ENCODE data around the gene SREBF2. TPM values are rescaled to one million over a fixed set of nuclear protein-coding genes. Genes with fewer than 3 reads are reported as not detected.
A peak's percentile ranks its signal among the peaks of the same experiment; 100 is the strongest.

Gene SREBF2
- total and polyA plus RNA-seq, 2 of the 13 experiments (the other 11 are each of a cell fraction or from before 2014, with no cell fraction given) = 53.8 to 72.6 TPM

DNA sequence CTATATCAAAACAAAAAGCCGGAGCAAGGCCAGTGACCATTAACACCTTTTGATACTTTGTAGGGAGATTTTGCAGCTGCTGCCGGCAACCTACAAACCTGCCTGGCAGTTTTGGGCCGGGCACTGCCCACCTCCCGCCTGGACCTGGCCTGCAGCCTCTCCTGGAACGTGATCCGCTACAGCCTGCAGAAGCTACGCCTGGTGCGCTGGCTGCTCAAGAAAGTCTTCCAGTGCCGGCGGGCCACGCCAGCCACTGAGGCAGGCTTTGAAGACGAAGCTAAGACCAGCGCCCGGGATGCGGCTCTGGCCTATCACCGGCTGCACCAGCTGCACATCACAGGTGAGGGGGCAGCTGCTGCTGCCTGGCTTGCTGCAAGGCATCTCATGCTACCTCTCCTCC is 47.7 kb downstream of the SREBF2 start:
- in situ Hi-C loops (cut with HindIII; ENCODE audit: extremely low pct_ligation_motif_present, low pct_unique_long_range_greater_than_20kb) = no loop called here

DNA sequence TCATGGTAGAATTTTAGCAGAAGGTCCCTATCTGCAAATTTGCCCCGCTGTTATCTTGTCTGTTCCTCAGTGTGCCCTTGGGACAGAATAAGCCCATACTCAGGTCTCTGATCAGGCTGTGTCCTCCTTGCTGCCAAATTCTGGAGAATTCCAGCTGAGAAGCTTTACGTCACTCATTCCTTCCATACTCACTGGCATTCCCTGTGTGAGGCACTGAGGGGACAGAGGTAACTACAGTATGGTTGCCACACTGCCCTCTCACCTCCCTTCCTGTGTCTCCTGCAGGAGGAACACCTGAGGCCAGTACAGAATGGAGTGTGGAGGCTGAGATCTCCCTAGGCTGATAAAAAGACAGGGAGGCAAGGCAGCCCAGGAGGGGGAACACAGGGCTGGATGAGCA is 50.5 kb downstream of the SREBF2 start:
- H3K27me3 ChIP-seq (ENCODE audit: control insufficient read depth in 1 of 2, insufficient read depth in 2 of 2, low read length in 2 of 2) = no peaks in the 10 kb centered on the region
- FAIRE-seq = no peak
- H3K9ac ChIP-seq (ENCODE audit: insufficient read depth, low read depth, low read length) = no peak overlapping the region
- ATAC-seq = no peak
- WGBS (ENCODE audit: low lambda C conversion rate) = 100% methylated on average over 2 of the region's 2 CpGs
- in situ Hi-C loops (cut with HindIII; ENCODE audit: extremely low pct_ligation_motif_present, low pct_unique_long_range_greater_than_20kb) = no loop called here
- H3K9me3 ChIP-seq (ENCODE audit: low read length) = no peaks in the 10 kb centered on the region
- H3K27ac ChIP-seq (ENCODE audit: extremely low read length, insufficient read depth, low read length) = no peak overlapping the region
- H3K4me1 ChIP-seq (ENCODE audit: insufficient read depth, low read length) = peaks cover 9% of the 10 kb centered on the region; the same call in 1 of the 2 replicates
- no peaks in the 10 kb centered on the region; the same call in 1 of the 2 replicates for H4K20me1 ChIP-seq (ENCODE audit: insufficient read depth, low read length)
- intact Hi-C loops (cut with micrococcal nuclease; ENCODE audit: unreplicated experiment) = no loop called here
- POLR2A ChIA-PET = no interaction called here
- DNase-seq (ENCODE audit: low spot score) = no peak
- H3K4me3 ChIP-seq (replicated peaks in 1 of 3; ENCODE audit: insufficient read depth in 1 of 3, low read depth in 2 of 3, low read length in 3 of 3) = no peak overlapping the region
- no TSS peak for BruUV-seq (replicated peaks)
- H3K79me2 ChIP-seq (ENCODE audit: insufficient read depth, low read length) = no peaks in the 10 kb centered on the region
- CTCF ChIA-PET (ENCODE audit: low intra/inter-chr PET ratio, low total read pairs) = no interaction called here
- no peak overlapping the region for H3K4me2 ChIP-seq (ENCODE audit: low read depth, low read length)
- no peak overlapping the region for H2AFZ ChIP-seq (ENCODE audit: low read length)
- peaks cover 43 to 97% of the 10 kb centered on the region in 2 experiments for H3K36me3 ChIP-seq (replicated peaks in 1 of 2; ENCODE audit: control insufficient read depth in 1 of 2, insufficient read depth in 2 of 2, low read length in 2 of 2)
- TF ChIP-seq, protein P1, sequence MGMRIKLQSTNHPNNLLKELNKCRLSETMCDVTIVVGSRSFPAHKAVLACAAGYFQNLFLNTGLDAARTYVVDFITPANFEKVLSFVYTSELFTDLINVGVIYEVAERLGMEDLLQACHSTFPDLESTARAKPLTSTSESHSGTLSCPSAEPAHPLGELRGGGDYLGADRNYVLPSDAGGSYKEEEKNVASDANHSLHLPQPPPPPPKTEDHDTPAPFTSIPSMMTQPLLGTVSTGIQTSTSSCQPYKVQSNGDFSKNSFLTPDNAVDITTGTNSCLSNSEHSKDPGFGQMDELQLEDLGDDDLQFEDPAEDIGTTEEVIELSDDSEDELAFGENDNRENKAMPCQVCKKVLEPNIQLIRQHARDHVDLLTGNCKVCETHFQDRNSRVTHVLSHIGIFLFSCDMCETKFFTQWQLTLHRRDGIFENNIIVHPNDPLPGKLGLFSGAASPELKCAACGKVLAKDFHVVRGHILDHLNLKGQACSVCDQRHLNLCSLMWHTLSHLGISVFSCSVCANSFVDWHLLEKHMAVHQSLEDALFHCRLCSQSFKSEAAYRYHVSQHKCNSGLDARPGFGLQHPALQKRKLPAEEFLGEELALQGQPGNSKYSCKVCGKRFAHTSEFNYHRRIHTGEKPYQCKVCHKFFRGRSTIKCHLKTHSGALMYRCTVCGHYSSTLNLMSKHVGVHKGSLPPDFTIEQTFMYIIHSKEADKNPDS (CRISPR knock-in tag; IDR thresholded peaks at IDR 0.05) = no peak
- TF ChIP-seq SATB2 (CRISPR knock-in tag; IDR thresholded peaks at IDR 0.05) = no peak
- no peak for TF ChIP-seq POLR2AphosphoS5 (IDR thresholded peaks at IDR 0.05; ENCODE audit: low read depth, low read length)
- TF ChIP-seq BRCA1 (CRISPR knock-in tag; IDR thresholded peaks at IDR 0.05) = no peak
- no peak for TF ChIP-seq HES4 (CRISPR knock-in tag; IDR thresholded peaks at IDR 0.05; ENCODE audit: borderline replicate concordance)
- no peak for TF ChIP-seq ZMYM2 (CRISPR knock-in tag; IDR thresholded peaks at IDR 0.05)

More for the DNA sequence above, 47.7 kb downstream of the SREBF2 start:
- Histone ChIP-seq H3K36me3 (replicated peaks in 1 of 2; ENCODE audit: control insufficient read depth in 1 of 2, insufficient read depth in 2 of 2, low read length in 2 of 2) (peaks cover 40 to 96% of the 10 kb centered on the region in 2 experiments), H3K9me3 (ENCODE audit: low read length) (no peaks in the 10 kb centered on the region), H3K4me1 (ENCODE audit: insufficient read depth, low read length) (peaks cover 2% of the 10 kb centered on the region; the same call in 1 of the 2 replicates), H3K79me2 (ENCODE audit: insufficient read depth, low read length) (no peaks in the 10 kb centered on the region), H3K27ac (ENCODE audit: extremely low read length, insufficient read depth, low read length) (no peak overlapping the region), H4K20me1 (ENCODE audit: insufficient read depth, low read length) (no peaks in the 10 kb centered on the region; the same call in 1 of the 2 replicates), H3K27me3 (ENCODE audit: control insufficient read depth in 1 of 2, insufficient read depth in 2 of 2, low read length in 2 of 2) (no peaks in the 10 kb centered on the region), H3K4me3 (replicated peaks in 1 of 3; ENCODE audit: insufficient read depth in 1 of 3, low read depth in 2 of 3, low read length in 3 of 3) (no peak overlapping the region), H3K4me2 (ENCODE audit: low read depth, low read length) (no peak overlapping the region), H3K9ac (ENCODE audit: insufficient read depth, low read depth, low read length) (no peak overlapping the region), H2AFZ (ENCODE audit: low read length) (no peak overlapping the region)
- ChIA-PET CTCF (ENCODE audit: low intra/inter-chr PET ratio, low total read pairs) (no interaction called here), POLR2A (no interaction called here)
- DNase-seq (ENCODE audit: low spot score) = no peak
- BruUV-seq (replicated peaks) = no TSS peak
- no peak for ATAC-seq
- TF ChIP-seq RCOR2 (CRISPR knock-in tag; IDR thresholded peaks at IDR 0.05) (no peak), ONECUT2 (CRISPR knock-in tag; IDR thresholded peaks at IDR 0.05) (no peak), AGO2 (optimal IDR thresholded peaks at IDR 0.05; ENCODE audit: low read depth, low read length) (peak; percentile 56)
- TF ChIP-seq, protein P2, sequence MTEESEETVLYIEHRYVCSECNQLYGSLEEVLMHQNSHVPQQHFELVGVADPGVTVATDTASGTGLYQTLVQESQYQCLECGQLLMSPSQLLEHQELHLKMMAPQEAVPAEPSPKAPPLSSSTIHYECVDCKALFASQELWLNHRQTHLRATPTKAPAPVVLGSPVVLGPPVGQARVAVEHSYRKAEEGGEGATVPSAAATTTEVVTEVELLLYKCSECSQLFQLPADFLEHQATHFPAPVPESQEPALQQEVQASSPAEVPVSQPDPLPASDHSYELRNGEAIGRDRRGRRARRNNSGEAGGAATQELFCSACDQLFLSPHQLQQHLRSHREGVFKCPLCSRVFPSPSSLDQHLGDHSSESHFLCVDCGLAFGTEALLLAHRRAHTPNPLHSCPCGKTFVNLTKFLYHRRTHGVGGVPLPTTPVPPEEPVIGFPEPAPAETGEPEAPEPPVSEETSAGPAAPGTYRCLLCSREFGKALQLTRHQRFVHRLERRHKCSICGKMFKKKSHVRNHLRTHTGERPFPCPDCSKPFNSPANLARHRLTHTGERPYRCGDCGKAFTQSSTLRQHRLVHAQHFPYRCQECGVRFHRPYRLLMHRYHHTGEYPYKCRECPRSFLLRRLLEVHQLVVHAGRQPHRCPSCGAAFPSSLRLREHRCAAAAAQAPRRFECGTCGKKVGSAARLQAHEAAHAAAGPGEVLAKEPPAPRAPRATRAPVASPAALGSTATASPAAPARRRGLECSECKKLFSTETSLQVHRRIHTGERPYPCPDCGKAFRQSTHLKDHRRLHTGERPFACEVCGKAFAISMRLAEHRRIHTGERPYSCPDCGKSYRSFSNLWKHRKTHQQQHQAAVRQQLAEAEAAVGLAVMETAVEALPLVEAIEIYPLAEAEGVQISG (CRISPR knock-in tag; IDR thresholded peaks at IDR 0.05) = no peak
- WGBS (ENCODE audit: low lambda C conversion rate) = 97% methylated on average over 10 of the region's 16 CpGs
- intact Hi-C loops (cut with micrococcal nuclease; ENCODE audit: unreplicated experiment) = no loop called here
- FAIRE-seq = no peak

Measured in HepG2 (cell line).